ENCODE data around the gene KCNN3. TPM values are rescaled to one million over a fixed set of nuclear protein-coding genes. Genes with fewer than 3 reads are reported as not detected.
A peak's percentile ranks its signal among the peaks of the same experiment; 100 is the strongest.
"Not testable (repeated sequence)": the region's sequence is repeated elsewhere in the genome, so short reads cannot be mapped to it uniquely, and the experiment has no call there.

Gene KCNN3
- total RNA-seq, 4 donors from 2014 or later = 0.21 to 0.78 (median 0.26) TPM

- TF ChIP-seq EP300 (IDR thresholded peaks at IDR 0.05) (no peak), POLR2A (IDR thresholded peaks at IDR 0.05) (no peak)
- TF ChIP-seq, protein P1, sequence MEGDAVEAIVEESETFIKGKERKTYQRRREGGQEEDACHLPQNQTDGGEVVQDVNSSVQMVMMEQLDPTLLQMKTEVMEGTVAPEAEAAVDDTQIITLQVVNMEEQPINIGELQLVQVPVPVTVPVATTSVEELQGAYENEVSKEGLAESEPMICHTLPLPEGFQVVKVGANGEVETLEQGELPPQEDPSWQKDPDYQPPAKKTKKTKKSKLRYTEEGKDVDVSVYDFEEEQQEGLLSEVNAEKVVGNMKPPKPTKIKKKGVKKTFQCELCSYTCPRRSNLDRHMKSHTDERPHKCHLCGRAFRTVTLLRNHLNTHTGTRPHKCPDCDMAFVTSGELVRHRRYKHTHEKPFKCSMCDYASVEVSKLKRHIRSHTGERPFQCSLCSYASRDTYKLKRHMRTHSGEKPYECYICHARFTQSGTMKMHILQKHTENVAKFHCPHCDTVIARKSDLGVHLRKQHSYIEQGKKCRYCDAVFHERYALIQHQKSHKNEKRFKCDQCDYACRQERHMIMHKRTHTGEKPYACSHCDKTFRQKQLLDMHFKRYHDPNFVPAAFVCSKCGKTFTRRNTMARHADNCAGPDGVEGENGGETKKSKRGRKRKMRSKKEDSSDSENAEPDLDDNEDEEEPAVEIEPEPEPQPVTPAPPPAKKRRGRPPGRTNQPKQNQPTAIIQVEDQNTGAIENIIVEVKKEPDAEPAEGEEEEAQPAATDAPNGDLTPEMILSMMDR (IDR thresholded peaks at IDR 0.05) = no peak
- peaks cover 0 to 7% (median 0%) of the 10 kb centered on the region in 4 donors for H3K9me3 ChIP-seq
- DNase-seq (ENCODE audit: low spot score in 2 of 2) = no peak
- no peaks in the 10 kb centered on the region for H3K36me3 ChIP-seq
- no peaks in the 10 kb centered on the region for H3K4me1 ChIP-seq
- H3K4me3 ChIP-seq = no peak overlapping the region
- H3K27me3 ChIP-seq = no peaks in the 10 kb centered on the region
- H3K27ac ChIP-seq = no peak overlapping the region
- 66 to 71% methylated on average over 13 of the region's 13 CpGs for WGBS, 2 donors
Measured at GRCh38 chr1:154682254-154682653, 187.8 kb downstream of the KCNN3 start.

- DNase-seq (ENCODE audit: low spot score in 2 of 2); H3K27ac ChIP-seq; H3K9me3 ChIP-seq; H3K4me1 ChIP-seq; H3K36me3 ChIP-seq; H3K27me3 ChIP-seq; H3K4me3 ChIP-seq: not testable (repeated sequence)
- 94 to 96% methylated on average over 6 to 12 of the region's 27 CpGs for WGBS, 2 donors
Measured at GRCh38 chr1:154677844-154678243, 192.2 kb downstream of the KCNN3 start.

DNA sequence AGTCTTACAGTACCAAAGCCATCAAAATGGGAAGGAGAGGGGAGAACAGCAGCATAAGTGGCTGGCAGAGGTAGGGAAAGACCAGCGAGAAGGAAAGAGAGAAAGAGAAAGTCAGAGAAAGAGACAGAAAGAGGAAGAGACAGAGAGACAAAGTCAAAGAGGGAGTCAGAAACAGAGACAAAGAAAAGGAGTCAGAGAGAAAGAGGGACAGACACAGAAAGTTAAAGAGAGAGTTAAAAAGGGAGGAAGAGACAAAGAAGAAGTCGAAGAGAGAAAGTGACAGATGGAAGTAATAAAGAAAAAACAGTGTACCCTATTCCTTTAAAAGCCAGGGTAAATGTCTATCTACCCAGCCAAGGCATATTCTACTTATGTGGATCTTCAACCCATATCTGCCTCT lies 193.2 kb downstream of the KCNN3 start:
- WGBS, 2 donors = 57 to 63% methylated on average over 2 of the region's 2 CpGs
- H3K4me3 ChIP-seq; H3K27me3 ChIP-seq; H3K36me3 ChIP-seq; H3K4me1 ChIP-seq; H3K9me3 ChIP-seq; H3K27ac ChIP-seq; DNase-seq (ENCODE audit: low spot score in 2 of 2): not testable (repeated sequence)

DNA sequence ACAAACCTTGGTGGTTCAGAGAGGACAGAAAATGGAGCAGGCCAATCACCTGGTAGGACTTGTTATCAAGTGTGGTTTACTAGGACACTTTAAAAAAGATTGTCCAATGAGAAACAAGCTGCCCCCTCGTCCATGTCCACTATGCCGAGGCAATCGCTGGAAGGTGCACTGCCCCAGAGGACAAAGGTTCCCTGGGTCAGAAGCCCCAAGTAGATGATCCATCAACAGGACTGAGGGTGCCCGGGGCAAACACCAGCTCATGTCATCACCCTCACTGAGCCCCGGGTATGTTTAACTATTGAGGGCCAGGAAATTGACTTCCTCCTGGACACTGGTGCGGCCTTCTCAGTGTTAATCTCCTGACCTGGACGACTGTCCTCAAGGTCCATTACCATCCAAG lies 195.6 kb downstream of the KCNN3 start:
- H3K4me3 ChIP-seq; H3K36me3 ChIP-seq; H3K27me3 ChIP-seq; H3K27ac ChIP-seq; DNase-seq (ENCODE audit: low spot score in 2 of 2); H3K4me1 ChIP-seq; H3K9me3 ChIP-seq: not testable (repeated sequence)
- 57 to 80% methylated on average over 7 of the region's 7 CpGs for WGBS, 2 donors

- H3K27me3 ChIP-seq; H3K9me3 ChIP-seq; H3K27ac ChIP-seq; H3K4me1 ChIP-seq; H3K4me3 ChIP-seq; H3K36me3 ChIP-seq; DNase-seq (ENCODE audit: low spot score in 2 of 2): not testable (repeated sequence)
- WGBS, 2 donors = 76 to 82% methylated on average over 8 of the region's 8 CpGs
Measured at GRCh38 chr1:154672245-154672644, 197.8 kb downstream of the KCNN3 start.

DNA sequence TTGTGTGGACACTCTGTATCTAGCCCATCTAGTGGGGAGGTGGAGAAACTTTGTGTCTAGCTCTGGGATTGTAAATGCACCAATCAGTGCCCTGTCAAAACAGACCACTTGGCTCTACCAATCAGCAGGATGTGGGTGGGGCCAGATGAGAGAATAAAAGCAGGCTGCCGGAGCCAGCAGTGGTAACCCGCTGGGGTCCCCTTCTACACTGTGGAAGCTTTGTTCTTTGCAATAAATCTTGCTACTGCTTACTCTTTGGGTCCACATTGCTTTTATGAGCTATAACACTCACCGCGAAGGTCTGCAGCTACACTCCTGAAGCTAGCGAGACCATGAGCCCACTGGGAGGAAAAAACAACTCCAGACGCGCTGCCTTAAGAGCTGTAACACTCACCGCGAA lies 198.7 kb downstream of the KCNN3 start:
- H3K9me3 ChIP-seq; H3K27me3 ChIP-seq; H3K27ac ChIP-seq; H3K36me3 ChIP-seq; H3K4me1 ChIP-seq; H3K4me3 ChIP-seq; DNase-seq (ENCODE audit: low spot score in 2 of 2): not testable (repeated sequence)
- WGBS, 2 donors = 54 to 55% methylated on average over 9 of the region's 9 CpGs

- not testable (repeated sequence) for H3K4me3 ChIP-seq; H3K27me3 ChIP-seq; H3K36me3 ChIP-seq; H3K27ac ChIP-seq; DNase-seq (ENCODE audit: low spot score in 2 of 2); H3K4me1 ChIP-seq; H3K9me3 ChIP-seq
- WGBS, 2 donors = 86 to 88% methylated on average over 30 to 32 of the region's 41 CpGs
Measured at GRCh38 chr1:154670310-154671270, 199.5 kb downstream of the KCNN3 start.

DNA sequence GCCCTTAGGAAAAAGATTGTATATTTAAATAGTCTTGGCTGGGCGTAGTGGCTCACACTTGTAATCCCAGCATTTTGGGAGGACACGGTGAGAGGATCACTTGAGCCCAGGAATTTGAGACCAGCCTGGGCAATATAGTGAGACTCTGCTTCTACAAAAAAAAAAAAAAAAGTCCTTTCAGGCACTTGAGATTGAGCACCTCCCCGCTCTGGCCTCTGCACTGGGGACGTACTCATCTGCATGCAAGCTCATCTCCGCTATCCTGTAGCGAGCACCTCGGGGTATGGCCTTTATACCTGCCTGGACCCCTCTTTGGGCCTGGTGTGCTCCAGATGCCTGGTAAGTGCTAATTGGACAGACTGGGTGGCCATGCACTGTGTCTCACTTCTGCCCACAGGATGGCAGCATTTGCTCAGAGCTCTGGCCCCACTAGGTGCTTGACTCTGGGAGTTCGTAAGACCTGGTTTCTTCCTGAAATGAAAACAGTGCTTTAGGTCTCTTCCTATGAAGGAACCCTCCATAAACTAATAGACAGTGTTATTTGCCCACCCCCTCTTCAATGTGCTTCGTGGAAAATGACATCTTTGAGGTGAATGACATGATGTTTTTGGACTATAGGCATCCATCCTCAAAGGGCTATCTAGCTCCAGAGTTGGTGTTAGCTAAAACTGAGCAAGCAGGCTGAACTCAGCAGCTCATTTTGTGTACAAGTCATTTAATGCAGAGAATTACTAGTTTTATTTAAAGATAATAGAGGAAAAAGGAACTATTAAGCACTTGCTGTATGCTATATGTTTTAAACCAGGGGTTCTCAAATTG lies 200.4 kb downstream of the KCNN3 start:
- no peak for TF ChIP-seq EP300 (IDR thresholded peaks at IDR 0.05)
- TF ChIP-seq, protein P1 (IDR thresholded peaks at IDR 0.05) = peak; percentile 45 to 73 (median 53)
- H3K9me3 ChIP-seq = no peaks in the 10 kb centered on the region
- DNase-seq (ENCODE audit: low spot score in 2 of 2) = peak; percentile 34 to 58
- no peaks in the 10 kb centered on the region for H3K36me3 ChIP-seq
- WGBS, 2 donors = 46 to 49% methylated on average over 9 of the region's 9 CpGs
- H3K4me3 ChIP-seq = no peak overlapping the region
- H3K27me3 ChIP-seq = no peaks in the 10 kb centered on the region
- no peaks in the 10 kb centered on the region for H3K4me1 ChIP-seq
- H3K27ac ChIP-seq = no peak overlapping the region
